Dendritic cell treated with granulocyte-macrophage colony-stimulating factor and Interleukin-4, amounts not matched to agents 40 ng/mL and 50 ng/mL, for 4 days (primary cell): ENCODE measurements around the gene RASAL1.

Experiments used
- H3K27ac Mint-ChIP-seq: one replicate; pipeline ENCODE4 v1.8.0; 2022; ENCODE audit warnings: mild to moderate bottlenecking, mixed read lengths
- H3K27me3 Mint-ChIP-seq: one replicate; pipeline ENCODE4 v1.8.0; 2022; ENCODE audit warnings: mild to moderate bottlenecking, mixed read lengths
- H3K36me3 Mint-ChIP-seq: one replicate; pipeline ENCODE4 v1.8.0; 2022; ENCODE audit warnings: low read depth, mixed read lengths
- H3K4me1 Mint-ChIP-seq: one replicate; pipeline ENCODE4 v1.8.0; 2022; ENCODE audit warnings: low read depth, mixed read lengths
- H3K4me3 Mint-ChIP-seq: one replicate; pipeline ENCODE4 v1.8.0; 2022; ENCODE audit warnings: mild to moderate bottlenecking, moderate library complexity, mixed read lengths
- H3K9me3 Mint-ChIP-seq: one replicate; pipeline ENCODE4 v1.8.0; 2022; ENCODE audit warnings: mixed read lengths
- intact Hi-C: fragments of 100-400 bp; cut with micrococcal nuclease; formaldehyde crosslinking; loops from one replicate; pipeline ENCODE4 v1.15.0; 2022

Gene RASAL1

DNA sequence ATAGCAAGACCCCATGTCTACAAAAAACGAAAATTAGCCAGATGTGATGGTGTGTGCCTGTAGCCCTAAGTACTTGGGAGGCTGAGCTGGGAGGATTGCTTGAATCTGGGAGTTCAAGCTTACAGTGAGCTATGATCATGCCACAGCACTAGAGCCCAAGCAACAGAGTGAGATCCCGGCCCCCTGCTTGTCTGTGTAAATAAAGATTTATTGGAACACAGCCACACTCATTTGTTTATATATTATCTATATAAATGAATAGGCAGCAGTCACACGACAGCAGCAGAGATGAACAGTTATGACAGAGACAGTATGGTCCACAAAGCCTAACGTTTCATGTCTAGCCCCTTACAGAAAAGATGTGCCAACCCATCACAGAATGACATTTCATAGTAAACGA lies 34.9 kb upstream of the RASAL1 start:
- intact Hi-C loops, result loop anchor here (5.0 kb wide), 1 partner anchor 178 kb away; no protein-coding TSS in a partner anchor
- H3K27me3 Mint-ChIP-seq, result no peaks in the 10 kb centered on the region
- H3K27ac Mint-ChIP-seq, result no peak overlapping the region
- no peaks in the 10 kb centered on the region for H3K9me3 Mint-ChIP-seq
- peaks cover 99% of the 10 kb centered on the region for H3K36me3 Mint-ChIP-seq
- peaks cover 9% of the 10 kb centered on the region for H3K4me1 Mint-ChIP-seq
- no peak overlapping the region for H3K4me3 Mint-ChIP-seq

DNA sequence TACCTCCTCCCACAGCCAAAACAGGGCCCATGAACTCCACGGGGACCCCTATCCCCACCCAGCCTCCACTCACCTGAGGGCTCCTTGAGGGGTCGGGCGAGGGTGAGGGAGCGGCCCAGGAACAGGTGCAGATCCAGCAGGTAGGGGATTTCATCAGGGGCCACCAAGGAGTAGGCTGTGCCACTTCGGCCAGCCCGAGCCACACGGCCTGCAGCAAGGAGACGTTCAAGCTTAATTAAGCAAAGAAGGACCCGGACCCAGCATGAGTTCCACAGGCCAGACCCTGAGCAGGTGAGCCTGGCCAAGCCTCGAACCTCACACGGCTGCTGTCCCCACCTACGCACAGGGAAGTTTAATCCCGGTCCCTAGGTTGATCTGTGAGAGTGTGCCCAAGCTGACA lies 34.1 kb upstream of the RASAL1 start:
- no peak overlapping the region for H3K4me3 Mint-ChIP-seq
- no peaks in the 10 kb centered on the region for H3K9me3 Mint-ChIP-seq
- intact Hi-C loops, result loop anchor here (5.0 kb wide), 1 partner anchor 177 kb away; no protein-coding TSS in a partner anchor
- peaks cover 4% of the 10 kb centered on the region for H3K4me1 Mint-ChIP-seq
- no peak overlapping the region for H3K27ac Mint-ChIP-seq
- H3K27me3 Mint-ChIP-seq, result no peaks in the 10 kb centered on the region
- H3K36me3 Mint-ChIP-seq, result peaks cover 99% of the 10 kb centered on the region

DNA sequence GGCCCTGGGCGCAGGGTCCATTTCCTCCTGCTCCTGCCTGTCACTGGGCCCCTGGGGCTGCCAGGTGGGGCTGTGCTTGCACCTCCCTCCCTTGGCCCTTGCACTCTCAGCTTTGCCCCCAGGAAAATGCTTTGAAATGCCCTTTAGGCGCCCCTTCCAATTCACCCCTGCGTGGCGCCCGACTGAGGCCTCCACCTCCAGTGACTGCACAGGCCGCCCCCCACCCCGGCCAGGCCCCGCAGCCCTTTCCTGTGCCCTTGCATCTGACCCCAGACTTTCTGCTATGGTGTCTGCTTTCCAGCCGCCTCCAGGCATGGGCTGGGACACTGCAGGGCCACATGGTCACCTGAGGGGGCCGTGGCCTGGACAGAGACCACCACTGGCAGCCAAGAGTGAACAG lies 32.3 kb upstream of the RASAL1 start:
- peaks cover 100% of the 10 kb centered on the region for H3K36me3 Mint-ChIP-seq
- no peaks in the 10 kb centered on the region for H3K9me3 Mint-ChIP-seq
- no peaks in the 10 kb centered on the region for H3K4me1 Mint-ChIP-seq
- no peak overlapping the region for H3K4me3 Mint-ChIP-seq
- intact Hi-C loops, result no loop called here
- no peaks in the 10 kb centered on the region for H3K27me3 Mint-ChIP-seq
- H3K27ac Mint-ChIP-seq, result no peak overlapping the region

DNA sequence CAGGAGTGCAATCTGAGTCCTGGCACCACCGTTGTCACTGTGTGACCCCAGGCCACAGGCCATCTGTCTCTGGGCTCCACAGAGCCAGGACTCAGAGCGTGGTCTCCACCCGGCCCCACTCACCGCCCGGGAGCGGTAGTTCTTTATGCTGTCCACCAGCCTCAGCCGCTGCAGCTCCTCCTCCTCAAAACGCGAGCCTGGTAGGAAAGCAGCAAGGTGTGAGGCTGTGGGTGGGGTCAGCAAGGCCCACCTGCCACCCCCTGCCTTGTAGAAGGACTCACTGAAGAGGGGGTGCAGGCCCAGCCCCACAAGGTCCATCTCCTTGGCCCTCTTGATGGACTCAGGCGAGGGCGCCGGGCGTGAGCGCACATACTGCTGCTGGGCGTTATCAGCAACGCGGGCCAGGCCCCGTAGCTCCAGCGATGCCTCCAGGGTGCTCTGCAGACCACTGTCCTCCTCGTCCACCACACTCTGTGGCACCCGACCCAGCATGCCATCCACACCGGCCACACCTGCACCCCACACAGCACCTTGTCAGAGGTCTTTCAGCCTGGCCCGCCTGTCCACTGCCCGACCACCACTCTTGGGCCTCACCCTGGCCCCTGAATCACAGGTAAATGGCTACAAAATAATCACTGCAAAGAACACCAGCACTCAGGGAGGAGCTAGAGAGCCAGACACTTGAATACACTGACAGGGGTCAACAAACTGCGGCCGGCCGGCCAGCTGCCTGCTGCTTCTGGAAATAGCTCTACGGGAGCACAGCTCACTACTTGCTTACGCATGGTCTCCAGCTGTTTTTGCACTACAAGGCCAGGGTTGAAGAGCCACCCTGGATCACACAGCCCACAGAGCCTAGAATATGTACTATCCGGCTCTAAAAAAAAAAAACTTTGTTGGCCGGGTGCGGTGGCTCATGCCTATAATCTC lies 30.2 kb upstream of the RASAL1 start:
- H3K27me3 Mint-ChIP-seq, result no peaks in the 10 kb centered on the region
- H3K36me3 Mint-ChIP-seq, result peaks cover 100% of the 10 kb centered on the region
- intact Hi-C loops, result no loop called here

DNA sequence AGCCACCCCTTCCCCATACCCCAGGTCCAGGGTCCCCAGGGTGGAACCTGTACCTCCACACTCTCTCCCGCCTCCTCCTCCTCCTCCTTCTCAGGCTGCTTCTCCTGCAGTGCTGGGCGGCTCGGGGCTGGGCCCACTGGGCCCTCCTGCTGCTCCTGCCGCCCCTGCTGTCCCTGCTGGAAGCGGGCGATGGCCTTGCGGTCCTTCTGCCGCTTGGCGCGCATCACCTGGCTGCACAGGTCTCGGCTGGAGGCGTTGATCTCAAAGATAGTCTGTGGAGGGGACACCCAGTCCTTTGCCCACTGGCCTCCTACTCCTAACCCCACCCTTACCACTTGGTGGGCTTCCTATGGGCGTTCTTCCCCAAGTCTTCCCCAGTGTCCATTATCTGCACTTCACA lies 28.5 kb upstream of the RASAL1 start:
- intact Hi-C loops, result no loop called here
- Mint-ChIP-seq H3K4me3 (no peak overlapping the region), H3K4me1 (no peaks in the 10 kb centered on the region), H3K27ac (no peak overlapping the region), H3K36me3 (peaks cover 100% of the 10 kb centered on the region), H3K27me3 (no peaks in the 10 kb centered on the region), H3K9me3 (no peaks in the 10 kb centered on the region)

More for the DNA sequence above, 30.2 kb upstream of the RASAL1 start:
- Mint-ChIP-seq H3K27ac (no peak overlapping the region), H3K9me3 (no peaks in the 10 kb centered on the region), H3K4me1 (no peaks in the 10 kb centered on the region), H3K4me3 (no peak overlapping the region)

DNA sequence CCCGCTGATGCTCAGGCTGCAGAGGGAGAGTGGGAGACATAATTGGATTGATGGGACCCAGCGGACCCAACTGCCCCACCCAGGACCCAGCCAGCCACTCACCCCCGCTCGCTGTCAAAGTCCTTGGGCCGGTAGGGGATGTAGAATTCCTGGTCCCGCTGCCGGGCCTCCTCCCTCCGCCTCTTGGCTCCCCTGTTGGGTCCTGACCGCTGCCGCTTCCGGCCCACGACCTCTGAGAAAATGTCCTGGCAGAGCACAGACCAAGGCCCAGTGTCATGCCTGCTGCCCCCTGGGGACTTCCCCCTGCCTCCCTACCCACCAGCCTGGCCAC lies 27.4 kb upstream of the RASAL1 start:
- Mint-ChIP-seq H3K27ac (no peak overlapping the region), H3K9me3 (no peaks in the 10 kb centered on the region), H3K27me3 (no peaks in the 10 kb centered on the region), H3K36me3 (peaks cover 100% of the 10 kb centered on the region), H3K4me1 (no peaks in the 10 kb centered on the region), H3K4me3 (no peak overlapping the region)
- intact Hi-C loops, result no loop called here

DNA sequence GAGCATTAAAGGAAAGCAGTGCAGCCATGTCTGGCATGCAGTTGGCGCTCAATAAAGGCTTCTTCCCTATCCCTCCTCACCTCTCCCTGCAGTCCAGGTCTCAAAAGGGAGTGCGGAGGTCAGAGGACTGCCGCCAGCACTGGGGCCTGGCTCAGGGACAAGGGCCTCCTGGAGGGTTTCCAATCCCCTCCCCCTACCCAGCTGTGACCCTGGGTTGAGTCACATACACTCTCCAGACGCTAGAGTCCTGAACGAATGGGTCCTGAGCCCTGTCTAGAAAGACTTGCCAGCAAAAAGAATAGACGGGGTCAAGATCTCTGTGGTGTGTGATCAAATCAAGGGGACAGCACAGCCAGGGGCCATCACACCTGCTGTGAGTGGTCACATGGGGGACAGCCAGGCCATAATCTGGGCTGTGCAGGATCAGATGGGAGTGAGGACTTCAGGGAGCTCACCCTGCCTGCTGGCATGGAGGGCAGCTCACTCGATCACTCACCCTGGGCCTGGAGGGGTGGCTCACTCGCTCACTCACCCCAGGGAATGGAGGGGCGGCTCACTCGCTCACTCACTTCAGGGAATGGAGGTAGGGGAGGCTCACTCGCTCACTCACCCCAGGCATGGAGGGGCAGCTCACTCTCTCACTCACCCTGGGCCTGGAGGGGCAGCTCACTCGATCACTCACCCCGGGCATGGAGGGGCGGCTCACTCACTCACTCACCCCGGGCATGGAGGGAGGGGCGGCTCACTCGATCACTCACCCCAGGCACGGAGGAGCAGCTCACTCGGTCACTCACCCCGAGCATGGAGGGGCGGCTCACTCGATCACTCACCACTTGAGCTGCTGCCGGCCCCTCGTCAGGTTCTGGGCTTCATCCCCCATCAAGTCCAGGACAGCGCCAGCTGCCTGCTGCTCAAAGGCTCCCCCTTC lies 26.8 kb upstream of the RASAL1 start:
- Mint-ChIP-seq H3K27ac (no peak overlapping the region), H3K36me3 (peaks cover 100% of the 10 kb centered on the region), H3K27me3 (peaks cover 3% of the 10 kb centered on the region), H3K9me3 (no peaks in the 10 kb centered on the region), H3K4me1 (no peaks in the 10 kb centered on the region), H3K4me3 (no peak overlapping the region)
- intact Hi-C loops, result no loop called here

DNA sequence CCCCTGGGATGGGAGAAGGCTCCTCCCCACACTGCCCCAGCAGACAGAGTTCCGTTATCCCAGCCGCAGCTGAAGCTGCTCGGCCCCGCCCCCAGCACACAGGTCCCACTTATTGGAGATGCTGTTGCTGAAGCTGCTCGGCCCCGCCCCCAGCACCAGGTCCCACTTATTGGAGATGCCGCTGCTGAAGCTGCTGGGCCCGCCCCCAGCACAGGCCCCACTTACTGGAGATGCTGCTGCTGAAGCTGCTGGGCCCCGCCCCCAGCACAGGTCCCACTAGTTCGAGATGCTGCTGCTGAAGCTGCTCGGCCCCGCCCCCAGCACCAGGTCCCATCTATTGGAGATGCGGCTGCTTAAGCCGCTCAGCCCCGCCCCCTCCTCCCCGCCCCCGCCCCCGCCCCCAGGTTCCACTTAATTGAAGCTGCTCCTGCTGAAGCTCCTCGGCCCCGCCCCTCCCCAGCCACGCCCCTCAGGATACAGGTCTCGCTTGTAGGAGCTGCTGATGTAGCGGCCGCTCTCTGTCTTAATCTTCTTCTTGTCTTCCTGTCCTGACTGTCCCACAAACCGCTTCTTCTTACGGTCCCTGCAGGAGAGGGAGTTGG lies 26.0 kb upstream of the RASAL1 start:
- Mint-ChIP-seq H3K9me3 (no peaks in the 10 kb centered on the region), H3K4me3 (no peak overlapping the region), H3K36me3 (peaks cover 100% of the 10 kb centered on the region), H3K27ac (no peak overlapping the region), H3K27me3 (peaks cover 8% of the 10 kb centered on the region), H3K4me1 (no peaks in the 10 kb centered on the region)
- intact Hi-C loops, result no loop called here

DNA sequence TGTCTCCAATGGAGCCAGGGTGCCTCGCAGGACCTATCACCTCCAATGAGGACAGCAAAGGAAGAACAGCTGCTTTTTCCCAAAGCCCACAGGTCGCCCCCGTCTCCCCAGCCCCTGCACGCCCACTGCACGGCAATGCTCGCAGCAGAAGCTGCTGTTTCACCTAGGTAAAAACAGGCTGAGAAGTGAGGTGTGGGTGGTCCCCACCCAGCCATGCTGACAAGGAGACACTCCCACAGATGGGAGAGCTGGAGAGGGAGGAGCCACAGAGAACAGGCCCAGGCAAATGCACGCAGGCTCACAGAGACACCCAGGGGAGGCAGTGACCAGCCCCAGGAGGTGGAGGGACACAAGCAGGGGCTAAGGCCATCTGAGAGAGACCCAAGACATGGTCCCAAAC lies 24.4 kb upstream of the RASAL1 start:
- H3K4me1 Mint-ChIP-seq, result peaks cover 13% of the 10 kb centered on the region
- H3K9me3 Mint-ChIP-seq, result no peaks in the 10 kb centered on the region
- intact Hi-C loops, result no loop called here
- peaks cover 23% of the 10 kb centered on the region for H3K27me3 Mint-ChIP-seq
- H3K36me3 Mint-ChIP-seq, result peaks cover 84% of the 10 kb centered on the region
- no peak overlapping the region for H3K4me3 Mint-ChIP-seq
- H3K27ac Mint-ChIP-seq, result no peak overlapping the region

DNA sequence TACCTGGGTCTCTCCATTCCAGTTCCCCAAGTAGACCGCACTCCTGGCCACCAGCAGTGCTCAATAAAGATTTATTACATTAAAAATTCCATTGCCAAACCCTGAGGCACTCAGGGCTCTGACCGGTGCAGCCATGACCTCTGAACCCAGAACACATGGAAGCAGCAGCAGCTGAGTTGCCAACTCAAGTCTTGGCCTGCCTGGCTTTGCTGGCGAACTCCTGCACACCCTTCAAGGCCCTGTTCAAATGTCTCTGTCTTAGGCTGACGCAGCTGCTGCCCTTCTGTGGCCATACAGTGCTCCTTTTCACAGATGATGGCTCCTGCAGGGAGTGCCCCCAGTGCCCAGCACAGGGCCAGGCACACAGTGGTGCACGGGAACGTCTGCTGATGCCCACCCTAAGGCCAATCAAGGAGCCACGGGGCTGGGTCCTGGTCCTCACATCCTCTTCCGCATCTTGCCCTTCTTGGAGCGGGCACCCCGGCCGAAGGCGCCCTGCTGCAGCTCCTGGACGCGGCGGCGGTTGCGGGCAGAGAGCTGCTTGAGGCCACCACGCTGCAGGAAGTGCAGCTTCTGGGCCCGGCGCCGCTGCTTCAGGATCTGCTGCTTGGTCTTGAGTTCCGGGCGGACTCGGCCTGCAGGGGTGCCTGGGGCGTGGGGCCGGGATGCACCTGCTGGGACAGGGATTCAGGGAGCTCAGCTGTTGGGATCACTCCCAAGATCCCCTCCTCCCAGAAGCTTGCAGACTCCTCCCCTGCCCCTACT lies 23.1 kb upstream of the RASAL1 start:
- intact Hi-C loops, result no loop called here
- H3K4me3 Mint-ChIP-seq, result no peak overlapping the region
- peaks cover 71% of the 10 kb centered on the region for H3K36me3 Mint-ChIP-seq
- peaks cover 36% of the 10 kb centered on the region for H3K27me3 Mint-ChIP-seq
- H3K9me3 Mint-ChIP-seq, result no peaks in the 10 kb centered on the region
- peaks cover 13% of the 10 kb centered on the region for H3K4me1 Mint-ChIP-seq
- H3K27ac Mint-ChIP-seq, result no peak overlapping the region

DNA sequence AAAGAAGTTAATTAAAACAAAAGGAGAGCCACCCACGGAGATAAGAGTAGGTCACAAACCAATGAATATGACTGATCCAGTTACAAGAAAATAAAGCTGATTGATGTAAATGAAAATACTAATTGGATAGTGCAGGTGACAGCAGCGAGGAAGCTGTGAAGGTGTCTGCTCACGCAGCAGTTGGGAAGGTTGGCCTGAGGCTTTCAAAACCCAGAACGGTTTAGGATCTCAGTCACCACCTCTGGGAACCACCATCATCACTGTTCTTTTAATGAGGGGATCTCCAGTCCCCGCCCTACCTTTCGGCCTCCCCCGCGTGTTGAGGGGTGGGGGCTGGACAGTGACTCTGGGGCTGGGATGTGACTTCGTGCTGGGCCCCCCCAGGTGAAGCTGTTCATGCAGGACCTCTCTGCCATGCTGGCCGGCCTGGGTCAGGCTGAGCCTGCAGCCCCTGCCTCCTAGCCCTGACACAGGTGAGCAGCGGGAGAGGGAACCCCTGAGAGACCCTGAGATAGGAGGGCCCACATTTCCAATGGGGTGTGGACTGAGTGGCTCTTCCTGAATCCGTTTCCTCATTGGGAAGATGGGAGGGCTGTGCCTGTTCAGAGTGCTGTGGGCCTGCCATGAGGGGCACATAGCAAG lies 21.8 kb upstream of the RASAL1 start:
- no peaks in the 10 kb centered on the region for H3K9me3 Mint-ChIP-seq
- no peak overlapping the region for H3K4me3 Mint-ChIP-seq
- intact Hi-C loops, result no loop called here
- peaks cover 47% of the 10 kb centered on the region for H3K27me3 Mint-ChIP-seq
- H3K4me1 Mint-ChIP-seq, result peaks cover 25% of the 10 kb centered on the region
- no peak overlapping the region for H3K27ac Mint-ChIP-seq
- H3K36me3 Mint-ChIP-seq, result peaks cover 58% of the 10 kb centered on the region

DNA sequence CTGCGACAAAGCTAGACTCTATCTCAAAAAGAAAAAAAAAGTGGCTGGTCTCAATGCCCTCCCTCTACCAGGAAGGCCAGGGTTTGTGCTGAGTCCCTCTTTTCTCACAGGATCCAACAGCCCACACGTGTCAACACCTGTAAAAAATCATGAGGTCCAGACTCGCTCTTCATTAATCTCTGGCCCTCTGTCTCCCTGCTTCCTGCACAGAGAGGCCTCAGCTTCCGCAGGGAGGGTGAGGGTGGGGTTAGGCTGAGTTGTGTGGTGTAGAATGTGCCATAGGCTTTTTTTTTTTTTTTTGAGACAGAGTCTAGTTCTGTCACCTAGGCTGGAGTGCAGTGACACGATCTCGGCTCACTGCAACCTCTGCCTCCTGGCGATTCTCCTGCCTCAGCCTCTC lies 20.1 kb upstream of the RASAL1 start:
- Mint-ChIP-seq H3K4me1 (peaks cover 31% of the 10 kb centered on the region), H3K27me3 (peaks cover 60% of the 10 kb centered on the region), H3K9me3 (no peaks in the 10 kb centered on the region), H3K27ac (no peak overlapping the region), H3K4me3 (no peak overlapping the region), H3K36me3 (peaks cover 41% of the 10 kb centered on the region)
- intact Hi-C loops, result no loop called here

DNA sequence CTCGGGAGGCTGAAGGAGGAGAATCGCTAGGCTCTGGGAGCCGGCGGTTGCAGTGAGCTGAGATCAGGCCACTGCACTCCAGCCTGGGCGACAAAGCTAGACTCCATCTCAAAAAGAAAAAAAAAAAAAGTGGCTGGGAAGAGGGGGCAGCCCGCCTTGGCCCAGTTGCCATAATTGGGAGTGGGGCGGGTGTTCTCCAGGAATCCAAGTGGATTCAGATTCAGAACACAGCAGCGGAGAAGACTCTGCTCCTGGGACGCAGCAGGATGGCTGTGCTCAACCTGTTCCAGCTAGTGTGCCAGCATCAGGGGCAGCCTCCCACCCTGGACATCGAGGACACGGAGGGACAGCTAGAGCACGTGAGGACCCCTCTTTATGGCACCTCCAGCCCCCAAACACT lies 19.5 kb upstream of the RASAL1 start:
- no peak overlapping the region for H3K27ac Mint-ChIP-seq
- H3K4me1 Mint-ChIP-seq, result peaks cover 37% of the 10 kb centered on the region
- H3K36me3 Mint-ChIP-seq, result peaks cover 35% of the 10 kb centered on the region
- no peak overlapping the region for H3K4me3 Mint-ChIP-seq
- intact Hi-C loops, result no loop called here
- no peaks in the 10 kb centered on the region for H3K9me3 Mint-ChIP-seq
- H3K27me3 Mint-ChIP-seq, result peaks cover 66% of the 10 kb centered on the region
